SK-MEL-5 (cell line): Measurements from ENCODE around the gene SLC6A13. TPM values are rescaled to one million over a fixed set of nuclear protein-coding genes. Genes with fewer than 3 reads are reported as not detected.
"Not testable (repeated sequence)": the region's sequence is repeated elsewhere in the genome, so short reads cannot be mapped to it uniquely, and the experiment has no call there.

Experiments
- DNase-seq: peaks from one replicate; pipeline ENCODE4 v3.0.0-alpha.2; 2016; ENCODE audit warnings: low read depth, low spot score
- in situ Hi-C: cut with HindIII; loops from 2 replicates; pipeline ENCODE4 v1.10.0; 2016; ENCODE audit warnings: low sequenced_read_pairs, high pct_unique_total_duplicates, low pct_unique_long_range_greater_than_20kb
- total RNA-seq: library from RNA; depleted of rRNA; stranded (reverse); fragments of >200 nt; shearing (Covaris generic); gene quantifications from 2 replicates; pipeline ENCODE4 v1.2.3, GENCODE V29; 2014

SLC6A13 gene
- total RNA-seq, 1 experiment from 2014 or later = not detected

GRCh38 chr12:225012-225411, 37.6 kb downstream of the SLC6A13 start:
- no peak for DNase-seq
- in situ Hi-C loops = no loop called here

GRCh38 chr12:224330-224729, 38.3 kb downstream of the SLC6A13 start:
- no peak for DNase-seq
- in situ Hi-C loops = no loop called here

GRCh38 chr12:223841-224240, 38.8 kb downstream of the SLC6A13 start:
- in situ Hi-C loops = no loop called here
- DNase-seq = no peak

DNA sequence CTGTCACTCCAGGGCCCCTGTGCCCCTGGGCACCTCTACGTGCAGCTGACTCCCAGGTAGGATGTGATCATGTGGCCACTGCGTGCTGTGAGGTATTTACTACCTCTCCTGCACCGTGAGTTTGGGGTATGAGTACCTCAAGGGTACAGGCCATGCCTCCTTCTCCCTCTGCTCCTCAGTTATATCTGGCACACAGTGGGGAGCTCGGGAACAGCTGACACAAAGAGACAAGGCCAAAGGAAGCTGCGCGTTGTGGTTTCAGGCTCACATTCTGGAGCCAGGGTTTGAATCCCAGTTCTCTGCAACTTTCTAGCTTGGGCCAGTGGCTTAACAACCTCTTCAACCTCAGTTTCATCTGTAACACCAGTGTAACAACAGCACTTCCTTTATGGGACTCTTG, 40.9 kb downstream of the SLC6A13 start:
- in situ Hi-C loops = no loop called here
- DNase-seq = no peak

DNA sequence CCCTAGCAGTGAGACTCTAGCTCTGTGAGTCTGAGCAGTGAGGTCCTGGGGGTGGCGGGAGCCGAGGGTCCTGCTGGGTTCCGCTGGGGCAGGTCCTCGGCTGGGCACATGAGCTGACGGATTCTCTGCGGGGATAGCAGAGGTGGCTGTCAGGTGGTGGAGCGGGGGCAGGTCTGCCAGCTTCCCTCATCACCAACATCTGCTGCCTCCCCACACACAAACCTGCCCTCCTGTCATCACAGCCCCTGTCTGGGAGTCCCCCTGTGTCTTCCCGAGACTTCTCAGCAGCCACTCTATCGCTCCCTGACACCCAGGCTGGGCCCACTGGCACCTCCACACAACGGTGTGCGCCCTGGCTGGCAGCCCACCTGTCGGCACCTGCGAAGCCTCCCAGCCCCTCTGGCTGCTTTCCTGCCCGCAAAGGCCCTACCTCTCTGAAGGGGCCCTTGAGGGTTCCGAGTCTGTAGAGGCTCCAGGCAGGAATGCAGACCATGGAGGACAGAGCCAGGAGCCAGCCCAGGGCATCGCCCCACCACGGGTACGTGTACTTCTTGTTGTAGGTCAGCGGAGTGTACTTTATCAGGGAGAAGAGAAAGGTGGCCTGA, 41.6 kb downstream of the SLC6A13 start:
- DNase-seq = no peak
- in situ Hi-C loops = no loop called here

GRCh38 chr12:220491-220890, 42.1 kb downstream of the SLC6A13 start:
- in situ Hi-C loops = no loop called here

DNA sequence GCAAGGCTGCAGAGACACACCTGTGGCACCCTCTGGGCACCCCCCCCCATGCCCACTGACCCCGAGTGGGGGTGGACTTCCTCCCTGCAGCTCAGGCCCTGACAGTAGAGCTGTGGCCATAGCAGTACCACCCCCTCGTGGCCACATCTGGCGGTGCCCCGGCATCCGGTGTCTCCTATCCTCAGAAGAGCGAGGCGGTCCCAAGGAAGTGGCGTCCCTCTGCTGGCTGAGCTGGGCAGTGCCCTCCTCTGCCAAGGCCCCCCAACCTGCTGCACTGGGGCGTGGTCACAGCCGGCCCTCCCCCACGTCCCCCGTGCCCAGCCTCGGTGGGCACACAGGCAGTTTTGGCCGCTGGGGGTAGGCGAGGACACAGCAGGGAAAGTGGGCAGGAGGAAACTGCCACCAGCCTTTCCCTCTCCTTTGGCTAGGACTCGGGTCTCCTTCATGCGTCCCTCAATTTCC, 42.7 kb downstream of the SLC6A13 start:
- in situ Hi-C loops = no loop called here
- DNase-seq = peak; percentile 88

More at GRCh38 chr12:220491-220890, 42.1 kb downstream of the SLC6A13 start:
- DNase-seq = no peak

DNA sequence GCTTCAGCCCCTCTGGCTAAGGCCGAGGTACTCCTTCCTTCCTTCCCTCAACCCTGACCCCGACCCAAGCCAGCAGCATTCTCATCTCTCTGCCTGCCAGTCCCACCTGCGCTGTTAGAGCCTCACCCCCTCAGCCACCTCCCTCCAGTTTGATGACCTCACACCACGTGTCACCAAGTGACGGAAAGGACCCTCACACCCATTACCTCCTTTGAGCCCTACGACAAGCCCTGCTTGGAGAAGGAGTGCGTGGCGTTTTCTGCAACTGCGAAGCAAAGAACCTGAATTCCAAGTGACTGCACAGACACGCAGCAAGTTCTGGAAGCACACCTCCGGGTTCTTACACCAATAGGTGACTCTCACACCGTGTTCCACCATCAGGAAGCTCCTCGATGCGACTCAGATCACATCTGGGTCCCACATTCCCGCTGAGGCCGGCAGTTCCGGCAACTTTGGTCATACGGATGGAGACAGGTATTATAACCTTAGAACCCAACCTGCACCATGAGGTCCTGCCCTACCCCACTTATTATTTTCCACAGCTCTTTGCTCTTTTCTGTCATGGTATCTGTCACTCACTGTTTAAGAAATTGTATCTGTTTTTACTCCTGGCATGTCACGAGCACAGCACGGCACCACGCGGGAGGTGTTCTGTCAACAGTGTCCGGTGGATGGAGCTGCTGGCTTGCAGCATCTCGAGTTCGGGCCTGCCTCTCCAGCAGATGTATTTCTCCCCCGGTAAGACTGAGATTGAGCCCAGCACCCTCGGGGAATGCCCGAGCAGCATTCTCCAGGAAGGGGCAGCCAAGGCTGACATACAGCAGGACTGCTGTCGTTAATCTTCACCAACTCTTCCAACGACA, 43.7 kb downstream of the SLC6A13 start:
- DNase-seq = no peak
- in situ Hi-C loops = no loop called here

GRCh38 chr12:218221-218620, 44.4 kb downstream of the SLC6A13 start:
- no peak for DNase-seq
- in situ Hi-C loops = no loop called here

DNA sequence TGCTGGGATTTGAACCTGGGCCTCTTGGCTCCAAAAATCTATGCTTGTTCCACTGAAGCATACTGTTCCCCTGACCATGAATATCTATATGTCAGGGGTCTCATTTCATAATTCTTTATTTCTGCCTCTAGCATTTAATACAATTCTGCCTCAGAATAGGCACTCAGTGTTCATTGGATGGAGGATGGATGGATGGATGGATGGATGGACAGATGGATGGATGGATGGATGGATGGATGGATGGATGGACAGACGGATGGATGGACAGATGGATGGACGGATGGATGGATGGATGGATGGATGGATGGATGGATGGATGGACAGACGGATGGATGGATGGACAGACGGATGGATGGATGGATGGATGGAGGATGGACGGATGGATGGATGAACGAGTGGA, 45.6 kb downstream of the SLC6A13 start:
- DNase-seq, in situ Hi-C loops: not testable (repeated sequence)

GRCh38 chr12:215116-215515, 47.5 kb downstream of the SLC6A13 start:
- no peak for DNase-seq
- in situ Hi-C loops = no loop called here

DNA sequence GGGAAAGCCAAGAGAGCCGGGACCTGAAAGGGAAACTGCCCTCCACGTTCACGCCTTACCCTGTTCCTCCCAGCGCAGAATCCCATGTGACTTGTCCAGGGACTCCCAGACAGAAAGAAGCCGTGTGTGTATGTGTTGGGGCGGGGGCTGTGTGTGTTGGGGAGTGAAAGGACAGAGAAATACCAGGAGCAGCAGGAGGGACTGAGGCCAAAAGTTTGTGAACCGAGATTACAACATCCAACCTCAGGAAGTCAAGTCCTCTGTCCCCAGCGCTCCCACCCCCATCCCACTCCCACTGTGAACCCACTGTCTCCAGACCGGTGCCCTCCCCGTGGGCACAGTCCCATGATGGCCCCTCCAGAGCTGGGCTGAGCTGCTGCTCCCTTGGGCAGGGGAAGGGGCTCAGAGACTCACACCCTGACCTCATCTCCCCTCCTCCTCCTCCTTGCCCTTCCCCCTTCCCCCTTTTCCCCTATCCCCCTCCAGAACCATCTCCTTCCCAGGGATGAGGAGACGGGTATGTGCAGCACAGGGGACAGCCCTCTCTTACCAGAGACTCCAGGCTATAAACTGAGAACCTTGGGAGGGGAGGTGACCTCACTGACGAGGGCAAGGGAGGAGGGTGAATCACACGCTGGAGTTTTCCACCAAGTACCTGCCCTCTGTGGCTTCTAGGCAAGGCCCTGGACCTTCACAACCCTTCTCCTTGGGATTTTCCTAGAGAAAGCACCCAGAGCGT, 48.5 kb downstream of the SLC6A13 start, which contains the start of gene SLC6A12:
SLC6A12 (minus strand) TSS at position 155 of the 739 bp plus-strand sequence. CDS start 4,171 bp downstream, outside the sequence.
- DNase-seq = no peak
- in situ Hi-C loops = no loop called here

GRCh38 chr12:213527-213932, 49.1 kb downstream of the SLC6A13 start:
- no peak for DNase-seq

DNA sequence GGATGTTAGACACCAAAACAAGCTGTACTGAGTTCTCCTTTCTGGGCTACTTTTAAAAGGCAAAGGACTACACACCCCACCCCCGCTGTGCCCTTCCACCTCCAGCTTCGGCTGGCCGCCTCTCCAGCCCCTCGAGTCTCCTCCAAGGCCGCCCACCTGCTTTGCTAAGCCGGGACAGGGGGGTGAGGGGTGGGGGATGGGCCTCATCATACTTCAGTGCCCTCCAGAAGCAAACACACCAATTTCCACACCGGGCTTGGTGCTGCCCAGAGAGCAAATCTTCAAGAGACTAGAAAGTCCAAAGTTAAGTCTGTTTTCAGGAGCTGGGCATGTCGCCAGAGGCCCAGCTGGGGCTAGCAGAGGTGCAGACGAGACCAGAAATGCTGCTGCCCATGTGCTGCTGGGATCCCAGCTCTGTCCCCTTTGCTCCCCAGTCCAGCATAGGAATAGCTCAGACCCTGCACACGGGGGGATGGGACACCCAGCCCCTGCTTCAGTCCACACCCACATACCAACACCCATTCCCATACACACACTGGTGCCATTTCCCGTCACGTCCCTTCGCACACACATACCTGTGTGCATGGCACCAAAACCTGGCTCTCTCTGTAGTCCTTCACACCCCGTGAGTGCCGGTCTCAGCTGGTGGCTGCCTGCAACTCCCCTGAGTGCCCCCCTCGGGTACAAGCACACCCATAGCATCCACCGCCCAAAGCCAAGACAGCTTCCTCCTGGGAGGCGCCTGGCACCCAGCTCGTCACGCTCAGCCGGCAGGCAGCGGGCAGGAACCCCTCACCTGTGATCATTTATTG, 49.7 kb downstream of the SLC6A13 start:
- no peak for DNase-seq
- in situ Hi-C loops = no loop called here

More at GRCh38 chr12:213527-213932, 49.1 kb downstream of the SLC6A13 start:
- in situ Hi-C loops = no loop called here

DNA sequence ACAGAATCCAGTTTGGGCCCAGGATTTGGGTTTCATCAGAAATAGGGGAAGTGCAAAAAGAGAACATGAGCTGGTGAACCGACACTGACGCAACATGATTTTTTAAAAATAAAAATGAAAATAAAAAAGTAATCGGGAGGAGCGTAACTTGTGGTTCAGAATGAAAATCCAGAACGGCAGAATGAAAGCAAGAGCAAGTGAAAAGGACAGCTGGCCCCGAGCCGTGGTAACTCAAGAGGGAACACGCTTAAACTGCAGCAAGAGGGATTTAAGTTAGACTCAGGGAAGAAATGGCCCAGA, 50.3 kb downstream of the SLC6A13 start:
- in situ Hi-C loops = no loop called here
- no peak for DNase-seq

GRCh38 chr12:211639-212414, 50.8 kb downstream of the SLC6A13 start:
- no peak for DNase-seq
- in situ Hi-C loops = no loop called here

DNA sequence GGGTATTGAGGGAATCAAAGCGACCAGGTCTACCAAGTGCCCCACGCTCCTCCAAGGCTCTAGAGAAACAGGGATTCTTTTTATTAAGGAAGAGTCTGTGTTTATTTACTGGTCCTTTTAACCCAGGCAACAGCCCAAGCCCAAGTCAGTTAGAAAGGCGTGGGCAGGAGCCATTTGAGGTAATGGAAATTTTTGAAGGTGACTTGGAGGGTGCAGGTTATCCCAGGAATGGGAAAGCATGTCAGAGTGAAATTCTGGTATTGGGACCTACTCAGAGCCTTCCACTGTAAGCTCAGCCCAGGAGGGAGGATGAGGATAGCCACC, 51.5 kb downstream of the SLC6A13 start:
- in situ Hi-C loops = no loop called here
- no peak for DNase-seq
